Measurements from ENCODE around the gene PLAC9.

PLAC9 gene

GRCh38 chr10:80160361-80161320, 28.1 kb downstream of the PLAC9 start:
- DNase-seq (ENCODE audit: low read depth in 2 of 2): no peak

- DNase-seq (ENCODE audit: low read depth in 2 of 2): no peak
Observed at GRCh38 chr10:80161321-80162083, 29.0 kb downstream of the PLAC9 start.

- DNase-seq (ENCODE audit: low read depth in 2 of 2): no peak
Observed at GRCh38 chr10:80163741-80164341, 31.3 kb downstream of the PLAC9 start.

GRCh38 chr10:80164596-80164995, 32.1 kb downstream of the PLAC9 start:
- DNase-seq (ENCODE audit: low read depth in 2 of 2): no peak

GRCh38 chr10:80165173-80165572, 32.6 kb downstream of the PLAC9 start:
- no peak for DNase-seq (ENCODE audit: low read depth in 2 of 2)

GRCh38 chr10:80166581-80167470, 34.3 kb downstream of the PLAC9 start:
- DNase-seq (ENCODE audit: low read depth in 2 of 2): no peak

GRCh38 chr10:80167471-80168161, 35.1 kb downstream of the PLAC9 start:
- DNase-seq (ENCODE audit: low read depth in 2 of 2): no peak

- no peak for DNase-seq (ENCODE audit: low read depth in 2 of 2)
Observed at GRCh38 chr10:80168162-80168511, 35.6 kb downstream of the PLAC9 start.

- DNase-seq (ENCODE audit: low read depth in 2 of 2): no peak
Observed at GRCh38 chr10:80168679-80169380, 36.3 kb downstream of the PLAC9 start.

GRCh38 chr10:80170026-80170425, 37.5 kb downstream of the PLAC9 start:
- DNase-seq (ENCODE audit: low read depth in 2 of 2): no peak

GRCh38 chr10:80170641-80171040, 38.1 kb downstream of the PLAC9 start:
- no peak for DNase-seq (ENCODE audit: low read depth in 2 of 2)

- no peak for DNase-seq (ENCODE audit: low read depth in 2 of 2)
Observed at GRCh38 chr10:80171248-80171660, 38.7 kb downstream of the PLAC9 start.

- no peak for DNase-seq (ENCODE audit: low read depth in 2 of 2)
Observed at GRCh38 chr10:80172896-80173295, 40.4 kb downstream of the PLAC9 start.

GRCh38 chr10:80173466-80173865, 40.9 kb downstream of the PLAC9 start:
- no peak for DNase-seq (ENCODE audit: low read depth in 2 of 2)

GRCh38 chr10:80174641-80175395, 42.3 kb downstream of the PLAC9 start:
- DNase-seq (ENCODE audit: low read depth in 2 of 2): no peak

GRCh38 chr10:80176526-80176925, 44.0 kb downstream of the PLAC9 start:
- DNase-seq (ENCODE audit: low read depth in 2 of 2): no peak

- DNase-seq (ENCODE audit: low read depth in 2 of 2): no peak
Observed at GRCh38 chr10:80177781-80178636, 45.5 kb downstream of the PLAC9 start.

- DNase-seq (ENCODE audit: low read depth in 2 of 2): no peak
Observed at GRCh38 chr10:80182986-80183385, 50.5 kb downstream of the PLAC9 start.

Measured in stimulated activated CD8-positive, alpha-beta memory T cell treated with anti-CD3 and anti-CD28 coated beads, Interleukin-15, amount 100 ng/mL, for 4 hours (primary cell).